SK-N-MC (cell line): Measurements from ENCODE around the gene TMEM25.

Experiments
- EZH2 ChIP-seq: fragments of 200-600 bp; sonication (generic); IDR thresholded peaks from one replicate; pipeline ENCODE4 v1.6.1; 2017; ENCODE audit warnings: antibody characterized with exemption
- POLR2AphosphoS5 ChIP-seq: IDR thresholded peaks from 2 replicates; pipeline ENCODE4 v1.6.1; 2012; ENCODE audit warnings: mild to moderate bottlenecking, low read depth, low read length, borderline replicate concordance

- TF ChIP-seq EZH2 (no peak), POLR2AphosphoS5 (no peak)
Measured at GRCh38 chr11:118526688-118527087, 4.3 kb upstream of the TMEM25 start.
